SW 1271 (cell line): ENCODE measurements around the gene POLE.

Experiments
- DNase-seq, 2 experiments: peaks; one replicate each; lab custom pipeline; 2025; lab: John Stamatoyannopoulos, UW

POLE gene

DNA sequence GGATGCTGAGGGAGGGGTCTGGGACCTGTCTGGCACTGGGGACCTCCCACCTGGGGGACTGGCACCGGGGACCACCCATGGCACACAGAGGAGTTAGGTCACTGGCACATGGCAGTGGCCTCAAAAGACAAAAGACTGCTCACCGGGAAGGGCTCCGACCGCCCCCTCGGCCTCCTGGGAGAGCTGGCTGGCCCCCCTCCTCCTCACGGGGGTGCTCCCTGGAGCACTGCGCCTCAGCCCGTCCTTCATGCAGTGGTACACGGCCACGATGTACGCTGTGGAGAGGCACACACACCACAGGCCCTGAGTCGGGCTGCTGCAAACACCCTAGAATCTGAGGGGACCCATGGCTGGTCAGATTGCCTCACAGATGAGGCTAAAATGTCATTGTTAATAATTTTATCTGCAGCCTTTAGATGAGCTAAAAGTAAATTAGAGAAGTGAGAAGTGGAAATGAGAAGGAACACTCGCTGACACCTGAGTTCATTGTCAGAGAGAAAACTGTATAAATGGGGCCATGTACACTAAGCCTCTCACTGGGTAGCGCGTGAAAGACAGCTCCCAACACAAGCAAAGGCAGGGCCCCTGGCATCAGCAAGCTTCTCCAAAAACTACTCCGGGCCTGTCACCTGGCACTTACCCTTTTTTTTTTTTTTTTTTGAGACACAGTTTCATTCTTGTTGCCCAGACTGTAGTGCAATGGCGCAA lies 54.5 kb downstream of the POLE start:
- no peak for DNase-seq

DNA sequence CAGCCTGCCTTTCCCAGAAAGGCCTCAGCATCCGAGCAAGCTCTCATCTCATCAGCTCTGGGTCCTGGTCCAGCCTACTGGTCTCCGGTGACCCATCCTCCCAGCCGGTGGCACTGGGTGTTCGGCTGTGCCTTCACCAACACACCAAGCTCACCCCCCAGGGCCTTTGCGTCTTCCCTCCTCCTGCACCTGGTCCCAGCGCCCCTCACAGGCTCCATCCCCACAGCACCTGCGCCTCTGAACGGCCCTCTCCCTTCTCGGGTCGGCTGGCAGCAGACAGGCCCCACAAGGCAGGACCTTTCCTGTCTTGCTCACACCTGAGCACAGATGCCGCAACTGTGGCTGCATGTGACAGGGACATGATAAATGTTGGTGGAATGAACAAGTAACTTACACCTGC lies 55.5 kb downstream of the POLE start:
- DNase-seq = no peak

DNA sequence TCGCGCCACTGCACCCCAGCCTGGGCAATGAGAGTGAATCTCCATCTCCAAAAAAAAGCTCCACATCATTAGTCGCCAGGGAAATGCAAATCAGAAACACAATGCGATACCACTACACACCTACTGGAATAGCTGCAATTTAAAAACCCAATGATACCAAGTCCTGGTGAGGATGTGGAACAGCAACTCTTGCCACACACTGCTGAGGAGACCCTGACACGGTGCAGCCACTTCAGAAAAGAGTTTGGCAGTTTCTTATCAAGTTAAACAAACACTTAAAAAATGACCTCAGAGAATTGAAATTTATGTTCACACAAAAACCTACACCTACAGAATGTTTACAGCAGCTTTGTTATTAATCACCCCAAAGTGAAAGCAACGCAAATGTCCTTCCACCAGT lies 56.5 kb downstream of the POLE start:
- DNase-seq = no peak

DNA sequence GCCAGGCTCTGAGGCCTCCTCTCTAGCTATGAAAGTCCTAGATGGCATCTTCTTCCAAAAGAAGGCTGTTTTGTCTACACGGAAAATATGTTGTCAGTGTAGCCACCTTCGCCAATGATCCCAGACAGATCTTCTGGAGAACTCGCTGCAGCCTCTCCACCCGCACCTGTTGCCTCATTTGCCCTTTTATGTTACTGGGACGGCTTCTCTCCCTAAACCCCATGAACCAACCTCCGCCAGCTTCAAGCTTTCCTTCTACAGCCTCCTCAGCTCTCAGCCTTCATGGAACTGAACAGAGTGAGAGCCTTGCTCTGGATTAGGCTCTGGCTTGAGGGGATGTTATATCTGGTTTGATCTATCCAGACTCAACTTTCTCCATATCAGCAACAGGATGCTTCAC lies 57.8 kb downstream of the POLE start:
- no peak for DNase-seq

DNA sequence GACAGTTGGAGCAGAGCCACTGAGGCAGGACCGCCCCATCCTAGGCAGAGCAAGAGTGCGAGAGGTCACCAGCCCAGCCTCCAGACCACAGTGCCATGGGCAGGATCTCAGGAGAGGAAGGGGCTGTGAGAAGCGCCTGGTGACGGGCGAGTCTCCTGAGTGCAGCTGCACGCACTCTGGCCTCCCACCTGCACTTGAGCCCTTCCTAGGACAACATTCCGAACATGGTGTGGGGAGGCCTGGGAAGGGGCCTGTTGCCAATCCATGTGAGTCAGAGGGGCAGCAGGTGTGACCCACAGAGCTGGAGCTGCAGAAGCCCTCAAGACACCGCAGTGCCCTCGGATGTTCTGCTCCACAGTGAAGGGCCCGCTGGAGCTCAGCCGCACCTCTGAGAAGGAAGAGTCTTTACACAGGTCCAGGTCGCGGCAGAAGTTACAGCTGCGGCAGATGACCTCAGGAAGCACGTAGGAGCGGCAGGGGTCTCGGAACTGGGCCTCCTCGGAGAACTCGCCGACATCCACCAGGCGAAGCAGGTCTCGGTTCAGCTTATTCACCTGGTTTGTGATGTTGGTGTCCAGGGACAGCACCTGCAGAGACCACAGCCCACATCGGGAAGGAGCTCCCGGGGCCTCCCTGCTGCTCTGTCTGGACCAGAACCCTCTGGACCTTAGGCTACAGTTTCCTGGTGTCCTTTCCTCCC lies 61.3 kb downstream of the POLE start:
- DNase-seq = no peak

DNA sequence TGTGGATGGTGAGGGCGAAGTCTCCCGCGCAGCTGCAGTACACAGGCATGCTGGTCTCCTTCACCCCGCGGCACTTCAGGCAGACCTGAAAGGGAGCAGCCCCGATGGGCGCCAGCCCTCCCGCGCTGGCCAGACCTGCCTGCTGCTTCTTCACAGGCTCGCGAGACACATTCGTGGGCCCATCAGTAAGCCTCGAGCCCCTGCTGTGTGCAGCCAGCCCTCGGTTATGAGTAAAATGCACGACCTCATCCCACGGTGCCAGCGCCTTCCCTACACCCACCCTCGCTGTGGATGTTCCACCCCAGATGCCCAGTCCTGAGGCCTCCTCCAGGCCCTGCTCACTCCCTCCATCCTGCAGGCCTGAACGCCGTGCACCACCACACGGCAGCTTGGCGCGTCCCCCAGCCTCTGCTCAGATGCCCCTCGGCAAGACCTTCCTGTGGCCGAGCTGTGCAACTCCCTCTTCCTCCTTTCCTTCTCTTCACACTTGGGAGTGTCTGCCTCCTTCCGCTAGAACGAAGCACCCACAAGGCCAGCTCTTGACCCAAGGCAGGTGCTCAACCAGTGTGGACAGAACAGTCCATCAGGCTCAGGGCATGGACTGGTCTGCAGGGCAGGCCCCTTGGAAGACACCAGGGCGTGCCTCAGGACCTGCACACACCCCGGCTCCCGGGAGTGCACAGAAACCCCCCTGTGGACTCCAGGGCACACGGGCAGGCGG lies 62.1 kb downstream of the POLE start:
- no peak for DNase-seq

DNA sequence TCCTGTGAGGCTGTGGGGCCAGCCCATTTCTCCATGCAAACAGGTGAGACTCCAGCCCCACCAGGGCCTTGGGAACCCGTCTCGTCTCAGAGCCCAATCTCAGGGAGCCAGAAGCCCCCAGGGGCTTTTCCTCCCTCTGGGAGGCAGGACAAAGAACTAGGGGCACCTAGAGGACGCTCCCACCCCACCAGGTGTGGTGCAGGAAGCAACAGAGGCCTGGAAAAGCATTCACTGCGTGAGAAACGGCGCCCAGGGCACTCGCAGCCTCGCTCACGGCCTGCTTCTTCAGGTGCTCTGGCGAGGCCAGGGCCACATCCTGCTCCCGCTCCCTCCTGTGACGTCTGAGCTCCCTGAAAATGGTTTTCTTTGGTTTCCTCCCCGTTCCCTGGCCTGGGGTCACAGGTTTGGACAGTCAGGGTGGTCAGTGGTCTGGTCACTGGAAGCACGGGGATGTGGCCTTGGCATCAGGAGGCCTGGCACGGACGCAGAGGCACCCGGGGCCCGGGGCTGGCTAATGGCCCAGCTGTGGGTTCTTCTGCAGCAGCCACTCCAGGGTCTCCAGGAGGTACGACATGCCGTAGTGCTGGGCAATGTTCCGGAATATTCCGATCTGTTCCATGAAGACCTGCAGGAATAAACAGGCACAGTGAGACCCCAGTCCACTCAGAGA lies 62.8 kb downstream of the POLE start:
- no peak for DNase-seq

DNA sequence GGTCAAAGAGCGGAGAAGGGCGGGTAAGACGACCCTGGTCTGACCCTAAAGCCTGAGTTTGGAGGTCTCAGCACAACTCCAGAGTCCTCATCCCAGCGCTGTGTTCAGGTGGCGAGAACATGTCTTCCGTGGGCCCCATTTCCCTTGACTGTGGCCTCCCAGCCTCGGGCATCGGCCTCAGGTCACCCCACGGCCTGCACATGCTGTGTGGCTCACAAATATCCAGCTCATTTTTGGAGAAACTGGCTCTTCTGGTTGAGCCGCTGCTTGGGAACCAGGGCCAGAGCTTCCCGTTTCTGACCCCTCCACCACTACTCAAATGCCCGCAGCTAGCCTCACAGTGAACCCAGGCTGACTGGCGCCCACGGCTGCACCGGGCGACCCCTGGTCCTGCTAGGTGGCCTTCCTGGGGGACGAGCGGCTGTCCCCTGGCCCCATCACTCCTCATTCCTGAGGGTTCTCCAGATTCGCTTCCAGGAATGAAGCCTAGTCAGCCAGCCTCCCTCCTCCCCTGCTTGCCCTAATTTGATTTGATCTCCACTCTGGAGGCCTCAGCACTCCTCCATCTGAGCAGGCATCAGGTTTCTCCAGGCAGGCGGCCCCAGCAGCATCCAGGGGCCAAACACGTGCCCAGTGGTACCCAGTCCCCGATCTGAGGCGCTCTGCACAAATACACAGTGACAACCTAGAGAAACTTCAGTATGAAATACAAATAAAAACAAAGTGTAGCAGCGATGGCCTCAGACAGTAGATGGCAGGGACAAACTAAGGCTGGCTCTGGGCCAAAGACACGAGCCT lies 63.9 kb downstream of the POLE start:
- DNase-seq = no peak

DNA sequence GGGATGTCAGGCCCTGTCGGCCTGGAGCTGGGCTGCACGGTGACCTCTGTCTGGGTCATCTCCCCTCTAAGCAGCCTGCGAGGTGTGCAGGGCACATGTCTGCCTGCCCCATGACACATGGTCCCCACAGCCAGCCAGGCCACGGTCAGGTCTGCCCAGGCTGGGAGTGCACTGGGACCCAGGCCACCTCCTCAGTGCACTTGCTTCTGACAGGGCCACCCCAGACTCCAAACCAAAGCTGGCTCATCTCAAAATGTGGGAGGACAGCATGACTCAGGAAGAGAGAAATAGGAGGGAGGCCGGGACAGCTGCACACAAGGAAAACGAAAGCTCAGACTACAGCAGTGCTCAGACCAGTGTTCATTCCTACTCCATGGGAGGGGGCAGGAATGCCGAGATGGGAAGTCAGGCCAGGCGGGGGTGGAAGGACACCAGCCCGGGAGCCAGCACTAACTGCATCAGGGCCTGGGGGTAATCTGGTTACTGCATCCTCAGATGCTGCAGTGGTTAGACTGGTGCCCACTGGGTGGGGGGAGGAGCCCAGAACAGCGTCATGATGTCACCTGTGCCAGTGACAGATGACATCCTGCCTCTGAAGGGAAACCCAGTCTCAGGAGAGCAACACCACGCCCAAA lies 64.6 kb downstream of the POLE start:
- peak in 1 of 2 experiments; percentile 5 for DNase-seq

DNA sequence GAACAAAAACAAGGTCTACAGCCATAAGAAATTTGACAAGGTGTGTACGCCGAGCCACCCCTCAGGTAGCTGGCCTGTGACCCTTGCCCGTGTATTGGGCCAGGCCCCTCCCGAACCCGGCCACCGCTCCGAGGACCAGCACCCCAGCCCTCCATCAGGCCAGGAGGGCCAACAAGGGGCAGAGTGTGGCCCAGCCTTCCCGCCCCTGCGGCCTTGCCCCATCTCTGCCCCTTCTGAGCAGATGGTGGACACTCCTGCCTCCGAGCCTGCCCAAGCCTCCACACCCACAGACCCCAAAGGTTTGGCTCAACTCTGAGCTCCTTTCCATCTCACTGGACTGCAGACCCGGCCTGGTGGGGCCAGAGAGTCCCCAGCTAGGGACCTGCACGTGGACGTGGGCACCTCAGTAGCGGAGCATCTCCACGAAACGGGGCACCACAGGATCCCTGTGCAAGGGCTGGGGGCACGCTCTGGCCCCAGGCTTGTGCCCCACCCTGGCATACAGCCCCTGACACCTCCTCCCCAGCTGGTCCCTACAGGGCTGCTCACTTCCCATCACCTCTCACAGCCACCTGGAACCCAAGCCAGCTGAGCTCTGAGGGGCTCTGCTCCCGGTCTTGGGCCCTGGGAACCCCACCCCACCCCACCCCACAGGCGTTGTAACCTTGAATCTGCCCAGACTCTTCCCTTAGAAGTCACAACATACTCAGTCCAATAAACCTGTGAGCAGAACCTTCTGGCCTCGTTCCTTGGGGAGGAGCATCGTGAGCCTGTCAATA lies 65.3 kb downstream of the POLE start:
- DNase-seq = no peak

DNA sequence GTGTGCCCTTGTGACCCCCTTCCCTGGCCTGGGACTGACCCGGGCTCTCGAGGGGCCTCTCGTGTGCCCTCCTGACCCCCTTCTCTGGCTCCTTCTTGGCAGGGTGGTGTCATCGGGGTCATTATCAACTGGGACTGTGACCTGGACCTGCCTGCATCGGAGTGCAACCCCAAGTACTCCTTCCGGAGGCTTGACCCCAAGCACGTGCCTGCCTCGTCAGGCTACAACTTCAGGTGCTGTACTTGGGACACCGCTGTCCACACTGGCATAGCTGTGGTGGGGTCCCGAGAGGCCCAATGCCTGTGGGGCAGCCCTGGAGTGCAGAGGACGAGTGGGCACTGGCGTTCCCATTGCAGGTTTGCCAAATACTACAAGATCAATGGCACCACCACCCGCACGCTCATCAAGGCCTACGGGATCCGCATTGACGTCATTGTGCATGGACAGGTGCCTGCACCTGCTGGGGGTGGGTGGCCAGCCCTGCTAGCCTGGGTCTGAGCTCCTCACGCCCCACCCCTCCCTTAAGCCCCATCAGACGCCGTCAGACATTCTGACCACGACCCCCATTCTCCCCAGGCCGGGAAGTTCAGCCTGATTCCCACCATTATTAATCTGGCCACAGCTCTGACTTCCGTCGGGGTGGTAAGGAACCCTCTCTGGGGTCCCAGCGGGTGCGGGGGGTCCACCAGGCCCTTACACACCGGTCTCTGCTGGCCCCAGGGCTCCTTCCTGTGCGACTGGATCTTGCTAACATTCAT lies 66.1 kb downstream of the POLE start:
- DNase-seq = no peak

DNA sequence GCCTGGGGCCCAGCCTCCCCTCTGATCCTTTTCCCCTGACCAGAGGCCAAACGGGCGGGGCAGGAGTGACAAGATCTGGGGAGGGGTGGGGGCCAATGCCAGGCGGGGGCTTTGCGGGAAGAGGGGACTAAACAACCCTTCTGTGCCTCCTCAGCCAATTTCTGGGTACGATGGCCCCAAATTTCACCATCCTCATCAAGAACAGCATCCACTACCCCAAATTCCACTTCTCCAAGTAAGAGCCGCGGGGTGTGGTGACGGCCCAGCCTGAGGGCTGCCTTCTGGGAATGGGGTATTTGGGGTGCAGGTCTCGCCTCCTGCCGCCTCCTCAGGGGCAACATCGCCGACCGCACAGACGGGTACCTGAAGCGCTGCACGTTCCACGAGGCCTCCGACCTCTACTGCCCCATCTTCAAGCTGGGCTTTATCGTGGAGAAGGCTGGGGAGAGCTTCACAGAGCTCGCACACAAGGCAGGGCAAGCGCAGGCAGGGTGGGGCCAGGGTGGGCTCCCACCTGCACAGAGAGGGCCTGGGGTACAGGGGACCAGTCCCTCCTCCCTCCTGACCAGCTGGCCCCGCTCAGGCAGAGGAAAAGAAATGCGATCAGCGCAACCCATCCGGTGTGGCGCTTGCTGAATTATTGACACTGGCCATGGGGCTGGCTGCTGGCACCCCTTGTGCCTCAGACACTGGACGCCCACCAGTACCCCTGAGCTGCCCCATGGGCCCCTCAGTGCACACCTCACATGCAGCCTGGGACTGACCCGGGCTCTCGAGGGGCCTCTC lies 66.8 kb downstream of the POLE start:
- no peak for DNase-seq

DNA sequence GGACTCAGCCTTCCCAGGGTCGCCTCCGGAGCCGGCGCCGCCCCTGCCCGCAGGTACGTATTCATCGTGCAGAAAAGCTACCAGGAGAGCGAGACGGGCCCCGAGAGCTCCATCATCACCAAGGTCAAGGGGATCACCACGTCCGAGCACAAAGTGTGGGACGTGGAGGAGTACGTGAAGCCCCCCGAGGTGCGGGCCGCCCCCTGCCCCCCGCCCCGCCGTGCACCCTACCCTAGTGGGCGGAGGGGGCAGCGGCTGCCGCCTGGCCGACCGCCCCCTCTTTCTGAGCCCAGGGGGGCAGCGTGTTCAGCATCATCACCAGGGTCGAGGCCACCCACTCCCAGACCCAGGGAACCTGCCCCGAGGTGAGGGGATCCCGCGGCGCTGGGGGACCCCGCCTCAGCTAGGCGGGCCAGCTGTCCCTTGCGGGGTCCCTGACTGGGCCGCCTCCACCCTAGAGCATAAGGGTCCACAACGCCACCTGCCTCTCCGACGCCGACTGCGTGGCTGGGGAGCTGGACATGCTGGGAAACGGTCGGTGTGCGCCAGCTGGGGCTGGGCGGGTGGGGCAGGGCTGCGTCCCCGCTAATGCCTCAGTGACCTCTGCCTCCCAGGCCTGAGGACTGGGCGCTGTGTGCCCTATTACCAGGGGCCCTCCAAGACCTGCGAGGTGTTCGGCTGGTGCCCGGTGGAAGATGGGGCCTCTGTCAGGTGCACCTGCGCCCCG lies 67.6 kb downstream of the POLE start:
- DNase-seq = no peak

DNA sequence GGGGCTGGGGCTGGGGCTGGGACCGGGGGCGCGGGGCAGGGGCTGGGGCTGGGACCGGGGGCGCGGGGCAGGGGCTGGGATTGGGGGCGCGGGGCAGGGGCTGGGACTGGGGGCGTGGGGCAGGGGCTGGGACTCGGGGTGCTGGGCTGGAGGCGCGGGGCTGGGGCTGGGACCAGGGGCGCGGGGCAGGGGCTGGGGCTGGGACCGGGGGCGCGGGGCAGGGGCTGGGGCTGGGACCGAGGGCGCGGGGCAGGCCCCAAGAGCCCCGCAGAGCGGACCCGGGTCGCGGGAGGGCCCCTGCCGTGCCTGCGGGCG lies 68.1 kb downstream of the POLE start:
- no peak for DNase-seq

DNA sequence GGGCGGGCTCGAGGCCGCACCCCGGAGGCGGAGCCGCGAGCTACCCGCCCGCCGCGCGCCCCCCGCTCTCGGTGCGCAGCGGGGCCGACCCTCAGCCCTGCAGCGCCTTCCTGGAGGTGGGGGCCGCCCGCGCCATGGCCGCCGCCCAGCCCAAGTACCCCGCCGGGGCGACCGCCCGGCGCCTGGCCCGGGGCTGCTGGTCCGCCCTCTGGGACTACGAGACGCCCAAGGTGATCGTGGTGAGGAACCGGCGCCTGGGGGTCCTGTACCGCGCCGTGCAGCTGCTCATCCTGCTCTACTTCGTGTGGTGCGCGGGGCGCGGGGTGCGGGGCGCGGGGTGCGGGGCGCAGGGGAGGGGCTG lies 68.5 kb downstream of the POLE start, which contains the start of gene P2RX2:
Gene P2RX2 (plus strand): TSS at position 94 of the 361 bp plus-strand sequence. CDS start 41 bp downstream, at position 135.
- DNase-seq = no peak

DNA sequence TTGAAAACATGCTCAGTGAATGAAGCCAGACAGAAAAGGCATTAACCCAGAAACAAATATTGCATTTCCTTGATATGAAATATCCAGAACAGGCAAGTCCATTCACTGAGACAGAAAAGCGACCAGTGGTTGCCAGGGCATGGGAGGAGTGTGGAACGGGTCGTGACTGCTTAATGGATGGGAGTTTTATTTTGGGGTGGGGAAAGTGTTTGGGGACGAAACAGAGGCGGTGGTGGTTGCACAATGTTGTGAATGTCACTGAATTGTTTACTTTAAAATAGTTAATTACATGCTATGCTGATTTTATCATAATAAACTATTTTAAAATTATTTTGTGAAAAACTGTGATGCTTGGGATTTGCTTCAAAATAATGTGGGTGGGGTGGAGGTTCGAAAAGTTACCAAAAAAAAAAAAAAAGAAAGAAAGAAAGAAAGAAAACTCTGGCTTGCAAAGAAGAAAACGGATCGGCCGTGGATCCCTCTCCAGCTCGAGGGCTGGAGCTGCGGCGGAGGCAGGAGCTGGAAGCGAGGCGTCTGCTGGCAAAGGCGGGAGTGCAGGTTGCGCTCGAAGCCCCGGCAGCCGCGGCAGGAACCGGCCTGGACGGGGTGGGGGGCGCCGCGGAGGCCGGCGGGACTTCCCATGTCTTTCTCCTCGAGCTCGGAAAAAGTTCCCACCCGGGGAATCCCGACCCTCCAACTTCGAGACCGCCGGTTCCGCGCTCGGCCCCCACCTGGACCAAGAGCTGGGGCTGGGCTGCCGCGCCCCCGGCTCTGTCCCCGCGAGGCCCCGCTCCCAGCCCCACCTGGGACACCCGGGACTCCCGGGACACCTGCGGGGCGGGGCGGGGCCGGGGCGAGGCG lies 69.1 kb downstream of the POLE start:
- DNase-seq = no peak

DNA sequence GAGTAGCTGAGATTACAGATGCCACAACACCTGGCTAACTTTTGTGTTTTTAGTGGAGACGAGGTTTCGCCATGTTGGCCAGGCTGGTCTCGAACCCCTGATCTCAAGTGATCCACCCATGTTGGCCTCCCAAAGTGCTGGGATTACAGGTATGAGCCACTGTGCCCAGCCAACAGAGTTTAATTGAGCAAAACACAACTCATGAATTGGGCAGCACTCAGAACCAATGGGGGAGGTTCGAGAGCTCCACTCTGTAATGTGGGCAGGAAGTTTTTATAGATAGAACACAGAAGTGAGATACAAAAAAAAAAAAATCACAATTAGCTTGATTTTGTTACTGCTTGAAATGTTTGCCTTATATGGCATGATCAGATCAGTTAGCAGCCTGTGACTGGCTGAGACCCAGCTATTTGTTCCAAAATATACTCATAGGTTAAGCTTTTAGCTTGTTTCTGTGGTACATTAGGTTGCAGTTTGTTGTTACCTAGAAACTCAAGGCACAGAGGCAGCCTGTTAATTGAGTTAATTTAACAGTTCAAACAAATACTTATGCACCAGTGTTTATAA lies 69.9 kb downstream of the POLE start:
- DNase-seq = no peak
